Measurements from ENCODE around the gene AQP3. TPM values are rescaled to one million over a fixed set of nuclear protein-coding genes. Genes with fewer than 3 reads are reported as not detected.

The AQP3 gene
- total RNA-seq, 2 donors from 2014 or later = 6.9 to 17.6 TPM

- no peaks in the 10 kb centered on the region for H3K27me3 ChIP-seq (replicated peaks; ENCODE audit: insufficient read depth)
- no peak overlapping the region for H3K27ac ChIP-seq
- no peak for TF ChIP-seq CTCF (IDR thresholded peaks at IDR 0.05)
- DNase-seq (ENCODE audit: low spot score) (no peak), ATAC-seq (ENCODE audit: insufficient number of reproducible peaks, low FRiP score, low read depth) (no peak)
- no peaks in the 10 kb centered on the region for H3K9me3 ChIP-seq
- no peak overlapping the region for H3K4me3 ChIP-seq
- no peaks in the 10 kb centered on the region for H3K36me3 ChIP-seq
- H3K4me1 ChIP-seq (ENCODE audit: control insufficient read depth in 1 of 2, low read depth in 2 of 2) = peaks cover 0 to 20% of the 10 kb centered on the region in 2 donors
These were observed 1.8 kb downstream of the AQP3 start for GRCh38 chr9:33445389-33446239.

DNA sequence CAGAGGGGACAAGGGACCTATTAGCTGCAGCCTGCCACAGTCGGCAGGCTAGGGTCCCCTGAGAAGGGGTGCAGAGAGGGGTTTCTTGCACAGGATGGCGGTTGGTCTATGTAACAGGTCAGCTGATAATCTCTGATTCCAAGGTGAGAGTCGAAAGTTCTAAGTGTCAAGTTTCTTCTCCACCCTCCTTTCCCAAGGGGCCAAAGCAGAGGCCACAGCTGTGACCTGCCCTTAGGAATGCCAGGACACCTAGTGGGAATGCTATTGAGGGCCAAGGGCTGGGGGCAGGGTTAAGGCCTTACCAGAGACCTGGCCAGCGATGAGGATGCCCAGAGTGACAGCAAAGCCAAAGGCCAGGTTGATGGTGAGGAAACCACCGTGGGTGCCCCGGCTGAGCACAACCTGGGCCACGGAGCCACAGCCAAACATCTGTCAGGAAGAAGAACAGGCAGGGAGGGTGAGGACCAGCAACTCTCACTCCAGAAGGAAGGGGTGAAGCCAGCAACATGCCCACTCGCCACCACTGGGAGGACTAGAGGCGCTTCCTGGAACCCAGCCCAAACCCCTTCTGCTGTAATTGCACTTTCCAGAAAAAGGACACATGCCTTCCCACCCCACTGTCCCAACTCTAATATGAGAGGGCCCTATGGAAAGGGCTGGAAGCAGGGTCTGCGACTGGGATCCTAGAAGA is 3.8 kb downstream of the AQP3 start:
- no peak overlapping the region for H3K27ac ChIP-seq
- ATAC-seq (ENCODE audit: insufficient number of reproducible peaks, low FRiP score, low read depth) = no peak
- no peak for TF ChIP-seq CTCF (IDR thresholded peaks at IDR 0.05)
- DNase-seq (ENCODE audit: low spot score) = no peak
- H3K36me3 ChIP-seq = no peaks in the 10 kb centered on the region
- no peaks in the 10 kb centered on the region for H3K27me3 ChIP-seq (replicated peaks; ENCODE audit: insufficient read depth)
- no peaks in the 10 kb centered on the region for H3K9me3 ChIP-seq
- H3K4me1 ChIP-seq (ENCODE audit: control insufficient read depth in 1 of 2, low read depth in 2 of 2) = peaks cover 0 to 20% of the 10 kb centered on the region in 2 donors
- H3K4me3 ChIP-seq = no peak overlapping the region

DNA sequence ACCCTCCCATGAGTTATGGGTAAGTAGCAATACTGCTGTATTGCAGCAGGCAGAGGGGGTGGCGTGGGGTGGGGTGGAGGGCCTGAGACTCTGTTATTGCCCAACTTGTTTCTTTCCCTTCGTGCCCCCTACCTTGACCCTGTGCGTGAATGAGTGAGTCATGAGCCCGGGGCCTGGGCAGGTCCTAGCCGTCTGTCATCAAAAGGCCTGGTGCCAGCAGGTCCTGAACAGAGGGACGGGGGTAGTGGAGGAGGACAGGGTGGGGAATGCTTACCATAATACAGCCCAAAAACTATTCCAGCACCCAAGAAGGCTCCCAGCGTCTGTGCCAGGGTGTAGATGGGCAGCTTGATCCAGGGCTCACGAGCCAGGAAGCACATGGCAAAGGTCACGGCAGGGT is 4.3 kb downstream of the AQP3 start:
- Histone ChIP-seq H3K36me3 (no peaks in the 10 kb centered on the region), H3K27ac (no peak overlapping the region), H3K4me1 (ENCODE audit: control insufficient read depth in 1 of 2, low read depth in 2 of 2) (peaks cover 0 to 17% of the 10 kb centered on the region in 2 donors), H3K9me3 (no peaks in the 10 kb centered on the region), H3K4me3 (no peak overlapping the region), H3K27me3 (replicated peaks; ENCODE audit: insufficient read depth) (no peaks in the 10 kb centered on the region)
- DNase-seq (ENCODE audit: low spot score) (no peak), ATAC-seq (ENCODE audit: insufficient number of reproducible peaks, low FRiP score, low read depth) (no peak)
- no peak for TF ChIP-seq CTCF (IDR thresholded peaks at IDR 0.05)

DNA sequence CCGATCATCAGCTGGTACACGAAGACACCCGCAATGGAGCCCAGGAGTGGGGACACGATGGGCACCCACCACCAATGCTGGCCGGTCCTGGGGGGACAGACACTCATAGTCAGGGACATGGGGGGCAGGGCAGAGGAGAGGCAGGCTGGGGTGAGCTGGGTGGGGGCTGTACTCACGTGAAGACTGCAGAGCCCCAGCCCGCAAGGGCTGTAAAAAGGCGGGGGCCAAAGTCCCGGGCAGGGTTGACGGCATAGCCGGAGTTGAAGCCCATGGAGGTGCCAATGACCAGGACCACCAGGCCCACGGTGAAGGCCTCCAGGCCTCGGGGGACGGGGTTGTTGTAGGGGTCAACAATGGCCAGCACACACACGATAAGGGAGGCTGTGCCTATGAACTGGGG is 5.3 kb downstream of the AQP3 start:
- Histone ChIP-seq H3K27ac (no peak overlapping the region), H3K4me1 (ENCODE audit: control insufficient read depth in 1 of 2, low read depth in 2 of 2) (peaks cover 0 to 10% of the 10 kb centered on the region in 2 donors), H3K4me3 (no peak overlapping the region), H3K36me3 (no peaks in the 10 kb centered on the region), H3K27me3 (replicated peaks; ENCODE audit: insufficient read depth) (no peaks in the 10 kb centered on the region), H3K9me3 (no peaks in the 10 kb centered on the region)
- ATAC-seq (ENCODE audit: insufficient number of reproducible peaks, low FRiP score, low read depth) (no peak), DNase-seq (ENCODE audit: low spot score) (no peak)
- TF ChIP-seq CTCF (IDR thresholded peaks at IDR 0.05) = no peak

GRCh38 chr9:33440609-33441008 is 6.8 kb downstream of the AQP3 start:
- Histone ChIP-seq H3K9me3 (no peaks in the 10 kb centered on the region), H3K27ac (no peak overlapping the region), H3K4me3 (no peak overlapping the region), H3K27me3 (replicated peaks; ENCODE audit: insufficient read depth) (no peaks in the 10 kb centered on the region), H3K4me1 (ENCODE audit: control insufficient read depth in 1 of 2, low read depth in 2 of 2) (no peaks in the 10 kb centered on the region), H3K36me3 (no peaks in the 10 kb centered on the region)
- DNase-seq (ENCODE audit: low spot score) (no peak), ATAC-seq (ENCODE audit: insufficient number of reproducible peaks, low FRiP score, low read depth) (no peak)
- TF ChIP-seq CTCF (IDR thresholded peaks at IDR 0.05) = no peak

Data from thoracic aorta (tissue), 2 donors.